SK-N-SH (cell line): ENCODE measurements around the gene FCHO2.

Experiments
- EZH2phosphoT487 ChIP-seq: fragments of 200-600 bp; sonication (generic); IDR thresholded peaks from 2 replicates; pipeline ENCODE4 v1.6.1; 2017; ENCODE audit warnings: low read depth, mixed run types, mild to moderate bottlenecking, antibody characterized with exemption, moderate library complexity, borderline replicate concordance
- GABPA ChIP-seq: IDR thresholded peaks from 2 replicates; pipeline ENCODE4 v1.4.0; 2012; ENCODE audit warnings: low read depth, mild to moderate bottlenecking
- POLR2AphosphoS5 ChIP-seq: IDR thresholded peaks from 2 replicates; pipeline ENCODE4 v1.6.1; 2012; ENCODE audit warnings: low read depth, low read length
- RCOR1 ChIP-seq: fragments of 150-350 bp; IDR thresholded peaks from 2 replicates; pipeline ENCODE4 v1.6.1; 2017; ENCODE audit warnings: antibody characterized with exemption, low read length
- RXRA ChIP-seq: IDR thresholded peaks from 2 replicates; pipeline ENCODE4 v1.4.0; 2012; ENCODE audit warnings: low read depth, mild to moderate bottlenecking, borderline replicate concordance
- TF ChIP-seq, protein P1 (sequence below): fragments of 200-600 bp; sonication (generic); IDR thresholded peaks from 2 replicates; pipeline ENCODE4 v1.6.1; 2017; ENCODE audit warnings: antibody characterized with exemption, mild to moderate bottlenecking, moderate library complexity

DNA sequence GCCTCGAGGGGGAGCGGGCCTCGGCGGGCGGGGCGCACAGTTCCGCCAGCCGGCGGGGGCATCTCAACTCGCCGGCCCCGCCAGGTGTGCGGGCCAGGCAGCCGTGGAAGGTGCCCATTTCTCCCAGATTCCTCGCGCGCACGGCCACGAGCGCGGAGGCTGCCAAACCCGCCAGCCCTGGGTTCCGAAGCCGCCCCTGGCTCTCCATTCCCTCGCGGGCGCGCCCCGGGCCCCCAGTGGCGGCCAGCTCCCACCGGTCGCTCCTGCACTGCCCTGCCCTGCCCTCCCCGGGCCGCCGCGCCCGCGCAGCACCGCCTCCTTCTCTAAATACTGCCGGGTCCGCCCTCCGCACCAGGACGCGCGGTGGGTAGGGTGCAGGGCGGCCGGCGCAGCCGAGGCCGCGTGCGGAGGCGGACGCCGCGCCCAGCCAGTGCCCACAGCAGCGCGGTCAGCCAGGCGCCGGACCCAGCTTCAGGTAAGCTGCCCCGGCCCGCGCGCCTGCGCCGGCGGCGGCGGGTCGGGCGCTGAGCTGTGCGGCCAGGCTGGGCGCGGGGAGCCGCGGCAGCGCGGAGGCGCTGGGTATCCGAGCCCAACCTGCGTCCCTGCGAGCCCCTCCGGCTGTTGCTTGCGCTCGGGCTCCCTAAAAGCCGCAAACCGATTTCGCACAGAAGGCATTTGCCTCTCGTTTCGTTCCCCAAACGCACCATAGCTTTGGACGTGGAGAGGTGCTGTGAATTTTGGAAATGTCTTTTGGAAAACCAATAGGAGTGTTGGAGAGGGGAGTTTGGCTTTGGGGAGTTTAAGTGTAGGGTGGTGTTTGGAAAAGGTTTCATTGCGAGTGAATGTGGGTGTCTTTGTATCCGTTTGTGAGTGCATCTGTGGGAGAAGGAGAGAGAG lies 164.6 kb downstream of the FCHO2 start, which contains the start of gene TMEM171:
- TF ChIP-seq EZH2phosphoT487, result no peak
- TF ChIP-seq, protein P1, sequence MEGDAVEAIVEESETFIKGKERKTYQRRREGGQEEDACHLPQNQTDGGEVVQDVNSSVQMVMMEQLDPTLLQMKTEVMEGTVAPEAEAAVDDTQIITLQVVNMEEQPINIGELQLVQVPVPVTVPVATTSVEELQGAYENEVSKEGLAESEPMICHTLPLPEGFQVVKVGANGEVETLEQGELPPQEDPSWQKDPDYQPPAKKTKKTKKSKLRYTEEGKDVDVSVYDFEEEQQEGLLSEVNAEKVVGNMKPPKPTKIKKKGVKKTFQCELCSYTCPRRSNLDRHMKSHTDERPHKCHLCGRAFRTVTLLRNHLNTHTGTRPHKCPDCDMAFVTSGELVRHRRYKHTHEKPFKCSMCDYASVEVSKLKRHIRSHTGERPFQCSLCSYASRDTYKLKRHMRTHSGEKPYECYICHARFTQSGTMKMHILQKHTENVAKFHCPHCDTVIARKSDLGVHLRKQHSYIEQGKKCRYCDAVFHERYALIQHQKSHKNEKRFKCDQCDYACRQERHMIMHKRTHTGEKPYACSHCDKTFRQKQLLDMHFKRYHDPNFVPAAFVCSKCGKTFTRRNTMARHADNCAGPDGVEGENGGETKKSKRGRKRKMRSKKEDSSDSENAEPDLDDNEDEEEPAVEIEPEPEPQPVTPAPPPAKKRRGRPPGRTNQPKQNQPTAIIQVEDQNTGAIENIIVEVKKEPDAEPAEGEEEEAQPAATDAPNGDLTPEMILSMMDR, result no peak
- TF ChIP-seq POLR2AphosphoS5, result no peak
- TF ChIP-seq GABPA, result no peak
- TF ChIP-seq RXRA, result no peak
- no peak for TF ChIP-seq RCOR1
